Ovary (tissue), 9 donors: ENCODE results near the gene EIF3M. TPM values are rescaled to one million over a fixed set of nuclear protein-coding genes. Genes with fewer than 3 reads are reported as not detected.

Source experiments
- DNase-seq, 5 donors: peaks; one replicate each; pipeline ENCODE4 v3.0.0-alpha.2; 2019 to 2020
- H3K27ac ChIP-seq, 2 donors: fragments of 200-600 bp; one replicate each; pipeline versions ENCODE4 v1.5.1 to v1.8.0; 2019 to 2022
- H3K27me3 ChIP-seq: fragments of 200-600 bp; one replicate; pipeline ENCODE4 v1.8.0; 2022
- H3K36me3 ChIP-seq: fragments of 200-600 bp; sonication (generic); one replicate; pipeline ENCODE4 v1.5.1; 2019
- H3K4me1 ChIP-seq: one replicate; pipeline ENCODE4 v1.8.1; 2013; ENCODE audit warnings: mild to moderate bottlenecking, moderate library complexity; ENCODE audit not compliant: insufficient read depth
- H3K4me3 ChIP-seq: fragments of 200-600 bp; sonication (generic); one replicate; pipeline ENCODE4 v1.5.1; 2017
- H3K9me3 ChIP-seq, 2 donors: fragments of 200-600 bp in 1 of 2; sonication (generic) in 1 of 2; one replicate each; pipeline versions ENCODE4 v1.5.1 to v1.8.1; 2013 to 2019; ENCODE audit warnings: mild to moderate bottlenecking in 1 of 2, moderate library complexity in 1 of 2
- EP300 ChIP-seq: sonication (generic); formaldehyde crosslinking; IDR thresholded peaks from one replicate; pipeline ENCODE4 v1.6.1; 2017; ENCODE audit warnings: antibody characterized with exemption
- POLR2A ChIP-seq: fragments of 450-650 bp; IDR thresholded peaks from one replicate; pipeline ENCODE4 v1.6.1; 2017; ENCODE audit warnings: antibody characterized with exemption, mild to moderate bottlenecking, moderate library complexity
- WGBS, 3 donors: extraction: QIAGEN DNeasy Blood & Tissue Kit in 1 of 3; methylation state at CpG; one replicate each; pipeline versions ENCODE4 v1.1.5 to v1.1.7; 2013 to 2017; 5-methylcytosine and 5-hydroxymethylcytosine counted together
- intact Hi-C, 4 donors: fragments of 100-400 bp; cut with DNase I; formaldehyde crosslinking; loops; one replicate each; pipeline versions ENCODE4 v1.11.0 to v1.15.1; 2022 to 2023
- polyA plus RNA-seq, 2 donors: library from polyadenylated mRNA; stranded (reverse); fragments of 200-250 nt in 1 of 2; fragments of 350-450 nt in 1 of 2; fragmentation: Illumina TruSeq in 1 of 2; extraction: RNeasy Lipid Tissue Mini Kit (QIAGEN cat#74804) in 1 of 2; gene quantifications; one replicate each; pipeline ENCODE4 v1.2.3, GENCODE V29; 2013 to 2014
- total RNA-seq, 7 donors: library from RNA; depleted of rRNA in 2 of 7; stranded (reverse); fragments of >200 nt in 2 of 7; fragmentation: NEBNext Ultra II Directional in 3 of 7; extraction: Animal tissue kit (Norgen Biotek cat#: 25700) in 3 of 7; gene quantifications; one replicate each; pipeline versions ENCODE4 v1.1.0 to v1.2.4, GENCODE V29; 2016 to 2023
- TF ChIP-seq, protein P1 (sequence below), 3 donors: fragments of 450-650 bp in 2 of 3; fragments of 200-600 bp in 1 of 3; IDR thresholded peaks; one replicate each; pipeline versions ENCODE4 v1.5.1 to v1.8.0; 2016 to 2022; ENCODE audit warnings: antibody characterized with exemption in 3 of 3, mild to moderate bottlenecking in 1 of 3
- donor health status: DM: no; HTN: no; CAD: no; lungs with moderate emphysema.
- donor health status: DM: no; HTN: no; CAD: no.
- donor health status: Bipolar disorder and iron deficiency.
- donor health status: DM: yes; HTN: yes; CAD: no.
- donor health status: DM: no; HTN: no; CAD: no.
- donor health status: DM: yes; HTN: yes; CAD: no.

EIF3M gene
- total and polyA plus RNA-seq, 9 donors: 273 to 571 (median 366) TPM

DNA sequence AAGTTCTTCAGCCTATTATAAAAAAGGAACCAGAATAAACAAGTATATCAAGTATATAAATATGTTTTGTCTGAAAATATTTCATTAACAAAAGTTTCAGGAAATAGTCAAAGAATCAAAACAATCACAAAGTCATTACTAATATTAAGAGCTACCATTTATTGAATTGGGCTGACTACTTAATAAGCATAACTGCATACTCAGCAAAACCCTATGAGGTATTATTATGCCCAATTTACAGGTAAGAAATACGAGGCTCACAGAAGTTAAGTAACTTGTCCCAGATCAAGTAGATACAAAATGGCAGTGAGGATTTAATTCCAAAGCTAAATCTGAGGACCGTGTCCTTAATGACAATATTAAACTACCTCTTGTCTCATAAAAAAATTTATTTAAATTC, 52.2 kb downstream of the EIF3M start:
- TF ChIP-seq POLR2A (no peak), EP300 (no peak)
- TF ChIP-seq, protein P1, sequence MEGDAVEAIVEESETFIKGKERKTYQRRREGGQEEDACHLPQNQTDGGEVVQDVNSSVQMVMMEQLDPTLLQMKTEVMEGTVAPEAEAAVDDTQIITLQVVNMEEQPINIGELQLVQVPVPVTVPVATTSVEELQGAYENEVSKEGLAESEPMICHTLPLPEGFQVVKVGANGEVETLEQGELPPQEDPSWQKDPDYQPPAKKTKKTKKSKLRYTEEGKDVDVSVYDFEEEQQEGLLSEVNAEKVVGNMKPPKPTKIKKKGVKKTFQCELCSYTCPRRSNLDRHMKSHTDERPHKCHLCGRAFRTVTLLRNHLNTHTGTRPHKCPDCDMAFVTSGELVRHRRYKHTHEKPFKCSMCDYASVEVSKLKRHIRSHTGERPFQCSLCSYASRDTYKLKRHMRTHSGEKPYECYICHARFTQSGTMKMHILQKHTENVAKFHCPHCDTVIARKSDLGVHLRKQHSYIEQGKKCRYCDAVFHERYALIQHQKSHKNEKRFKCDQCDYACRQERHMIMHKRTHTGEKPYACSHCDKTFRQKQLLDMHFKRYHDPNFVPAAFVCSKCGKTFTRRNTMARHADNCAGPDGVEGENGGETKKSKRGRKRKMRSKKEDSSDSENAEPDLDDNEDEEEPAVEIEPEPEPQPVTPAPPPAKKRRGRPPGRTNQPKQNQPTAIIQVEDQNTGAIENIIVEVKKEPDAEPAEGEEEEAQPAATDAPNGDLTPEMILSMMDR (IDR thresholded peaks at IDR 0.05): no peak
- Histone ChIP-seq H3K36me3 (no peaks in the 10 kb centered on the region), H3K27me3 (no peaks in the 10 kb centered on the region), H3K4me3 (no peak overlapping the region), H3K4me1 (no peaks in the 10 kb centered on the region), H3K27ac (no peak overlapping the region), H3K9me3 (no peaks in the 10 kb centered on the region)
- WGBS, 3 donors: 85 to 87% (median 86%) methylated on average over 2 of the region's 2 CpGs
- intact Hi-C loops: no loop called here
- DNase-seq: no peak

DNA sequence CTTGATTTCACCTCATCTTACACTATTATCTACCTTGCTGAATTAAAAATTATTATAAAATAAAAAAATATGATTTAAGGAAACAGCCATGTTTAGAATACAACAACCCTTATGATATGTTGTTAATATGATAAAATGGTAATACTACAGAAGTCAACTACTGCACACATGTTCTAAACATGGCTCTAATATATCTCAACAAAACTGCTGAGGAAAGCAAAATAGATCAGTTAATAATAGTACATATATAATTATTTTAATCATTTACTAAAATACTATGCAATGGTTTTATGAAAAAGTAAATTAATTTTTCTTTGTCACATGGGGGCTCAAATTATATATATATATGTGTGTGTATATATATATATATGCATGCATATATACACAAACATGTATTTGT, 57.7 kb downstream of the EIF3M start:
- H3K9me3 ChIP-seq: no peaks in the 10 kb centered on the region
- no peak for DNase-seq
- no peak overlapping the region for H3K27ac ChIP-seq
- no peaks in the 10 kb centered on the region for H3K27me3 ChIP-seq
- TF ChIP-seq POLR2A (no peak), EP300 (no peak)
- TF ChIP-seq, protein P1 (IDR thresholded peaks at IDR 0.05): no peak
- H3K4me1 ChIP-seq: no peaks in the 10 kb centered on the region
- H3K4me3 ChIP-seq: no peak overlapping the region
- intact Hi-C loops: no loop called here
- no peaks in the 10 kb centered on the region for H3K36me3 ChIP-seq

DNA sequence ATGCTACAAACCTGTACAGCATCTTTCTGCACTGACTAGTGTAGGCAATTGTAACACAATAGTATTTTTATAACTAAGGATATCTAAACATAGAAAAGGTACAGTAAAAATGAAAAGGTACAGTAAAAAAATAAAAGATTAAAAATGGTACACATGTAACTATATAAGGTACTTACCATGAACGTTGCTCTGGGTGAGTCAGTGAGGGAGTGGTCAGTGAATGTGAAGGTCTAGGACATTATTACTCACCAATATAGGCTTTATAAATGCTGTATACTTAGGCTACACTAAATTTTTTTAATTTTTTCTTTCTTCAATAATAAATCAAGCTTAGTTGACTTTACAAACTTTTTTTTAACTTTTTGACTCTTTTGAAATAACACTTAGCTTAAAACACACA, 59.9 kb downstream of the EIF3M start:
- no peak for DNase-seq
- H3K4me3 ChIP-seq: no peak overlapping the region
- H3K36me3 ChIP-seq: no peaks in the 10 kb centered on the region
- no peaks in the 10 kb centered on the region for H3K4me1 ChIP-seq
- H3K27ac ChIP-seq: no peak overlapping the region
- H3K27me3 ChIP-seq: no peaks in the 10 kb centered on the region
- TF ChIP-seq POLR2A: no peak
- TF ChIP-seq, protein P1 (IDR thresholded peaks at IDR 0.05): no peak
- no peak for TF ChIP-seq EP300
- 35 to 41% (median 40%) methylated on average over 1 of the region's 1 CpG for WGBS, 3 donors
- intact Hi-C loops: no loop called here
- H3K9me3 ChIP-seq: no peaks in the 10 kb centered on the region

Other genes with a start within 250 kb of the EIF3M start
- 100 to 1,000 TPM in 2 of 7 donors, 10 to 100 TPM in 5; 33.1 to 171 (median 77.2) TPM for gene WT1, start 148.3 kb upstream of the EIF3M start, total RNA-seq
- gene WT1, start 148.3 kb upstream of the EIF3M start, polyA plus RNA-seq: 10 to 100 TPM; 28.2 to 56.0 TPM
- 1 to 10 TPM in 3 of 7 donors, under 1 TPM in 4; 0.23 to 1.6 (median 0.98) TPM for gene CCDC73, start 210.8 kb downstream of the EIF3M start, total RNA-seq
- 1 to 10 TPM in 1 of 2 donors, under 1 TPM in 1; 0.28 to 1.5 TPM for gene CCDC73, start 210.8 kb downstream of the EIF3M start, polyA plus RNA-seq
- 1 to 10 TPM in 2 of 7 donors, under 1 TPM in 5; 0.20 to 6.5 (median 0.48) TPM for gene PRRG4, start 246.1 kb downstream of the EIF3M start, total RNA-seq
- 1 to 10 TPM in 1 of 2 donors, under 1 TPM in 1; 0.17 to 1.1 TPM for gene PRRG4, start 246.1 kb downstream of the EIF3M start, polyA plus RNA-seq